HG03442 (cell line): Measurements from ENCODE around the gene ADAMTS13.
"Not testable (repeated sequence)": the region's sequence is repeated elsewhere in the genome, so short reads cannot be mapped to it uniquely, and the experiment has no call there.

ENCODE experiments used
- ATAC-seq: cut with Tn5 transposase; IDR thresholded peaks from one replicate; pipeline ENCODE4 v1.9.1; 2021; ENCODE audit warnings: mild to moderate bottlenecking, moderate library complexity; ENCODE audit not compliant: unreplicated experiment

ADAMTS13 gene

DNA sequence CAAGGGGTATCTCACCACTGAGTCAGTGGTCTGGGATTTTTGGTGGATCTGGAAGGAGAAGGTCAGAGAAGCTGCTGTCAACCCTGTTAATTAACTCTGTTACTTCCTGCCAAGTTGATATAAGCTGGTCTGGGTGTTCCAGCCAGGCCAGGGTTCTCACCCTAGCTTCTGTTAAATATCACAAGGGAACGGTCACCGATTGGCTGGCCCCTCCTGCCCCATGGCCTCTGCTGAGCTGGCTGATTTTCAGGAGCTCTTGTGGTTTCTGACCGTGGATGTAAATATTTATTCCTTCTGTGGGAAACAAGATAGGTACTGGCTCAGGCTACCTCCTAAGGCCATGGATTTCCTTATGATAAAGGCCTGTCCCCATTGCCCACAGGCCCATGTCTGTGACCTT is 1.0 kb downstream of the ADAMTS13 start:
- ATAC-seq: no peak

DNA sequence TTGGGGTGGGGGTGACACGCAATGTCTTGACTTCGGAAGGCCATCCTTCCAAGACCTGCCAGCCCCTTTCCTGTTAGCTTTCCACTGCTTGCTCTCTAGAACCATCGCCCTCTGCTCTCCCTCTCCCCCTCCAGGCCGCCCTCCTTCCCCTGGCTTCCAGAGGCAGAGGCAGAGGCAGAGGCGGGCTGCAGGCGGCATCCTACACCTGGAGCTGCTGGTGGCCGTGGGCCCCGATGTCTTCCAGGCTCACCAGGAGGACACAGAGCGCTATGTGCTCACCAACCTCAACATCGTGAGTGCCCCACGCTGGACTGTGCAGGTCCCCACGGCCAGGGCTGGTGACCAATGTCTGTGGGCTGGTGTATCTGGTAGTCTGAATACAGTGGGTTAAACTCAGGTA is 2.0 kb downstream of the ADAMTS13 start:
- ATAC-seq: no peak

- ATAC-seq: no peak
Measured at GRCh38 chr9:133425049-133425632, 3.0 kb downstream of the ADAMTS13 start.

DNA sequence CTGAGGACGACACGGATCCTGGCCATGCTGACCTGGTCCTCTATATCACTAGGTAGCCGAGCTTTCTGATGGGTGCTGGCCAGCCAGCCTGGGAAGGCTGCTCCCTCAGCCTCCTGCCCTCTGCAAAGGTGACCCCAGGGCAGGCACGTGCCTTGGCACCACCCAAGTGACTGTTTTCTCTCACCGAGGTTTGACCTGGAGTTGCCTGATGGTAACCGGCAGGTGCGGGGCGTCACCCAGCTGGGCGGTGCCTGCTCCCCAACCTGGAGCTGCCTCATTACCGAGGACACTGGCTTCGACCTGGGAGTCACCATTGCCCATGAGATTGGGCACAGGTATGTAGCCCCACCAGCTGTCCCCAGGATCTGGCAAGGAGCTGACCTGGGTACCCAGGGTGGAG is 3.8 kb downstream of the ADAMTS13 start:
- ATAC-seq: no peak

- ATAC-seq: no peak
Measured at GRCh38 chr9:133427658-133428348, 5.6 kb downstream of the ADAMTS13 start.

GRCh38 chr9:133428617-133429101 is 6.5 kb downstream of the ADAMTS13 start:
- no peak for ATAC-seq

DNA sequence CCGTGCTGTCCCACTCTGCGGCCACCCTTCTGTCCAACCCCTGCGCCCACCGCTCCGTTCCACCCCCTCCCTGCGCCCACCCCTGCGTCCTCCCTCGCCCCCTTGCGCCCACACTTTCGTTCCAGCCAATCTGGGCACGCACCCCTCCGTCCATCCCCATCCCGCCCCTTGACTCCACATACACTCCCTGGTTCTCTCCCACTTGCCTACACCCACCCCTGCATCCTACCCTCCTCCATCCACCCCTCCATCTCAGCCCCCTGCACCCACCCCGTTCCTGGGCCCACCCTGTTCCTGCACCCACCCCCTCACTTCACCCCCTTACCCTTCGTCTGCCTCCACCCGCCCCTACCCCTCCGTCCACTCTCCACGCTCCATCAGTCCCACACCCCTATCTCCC is 7.0 kb downstream of the ADAMTS13 start:
- ATAC-seq: no peak

DNA sequence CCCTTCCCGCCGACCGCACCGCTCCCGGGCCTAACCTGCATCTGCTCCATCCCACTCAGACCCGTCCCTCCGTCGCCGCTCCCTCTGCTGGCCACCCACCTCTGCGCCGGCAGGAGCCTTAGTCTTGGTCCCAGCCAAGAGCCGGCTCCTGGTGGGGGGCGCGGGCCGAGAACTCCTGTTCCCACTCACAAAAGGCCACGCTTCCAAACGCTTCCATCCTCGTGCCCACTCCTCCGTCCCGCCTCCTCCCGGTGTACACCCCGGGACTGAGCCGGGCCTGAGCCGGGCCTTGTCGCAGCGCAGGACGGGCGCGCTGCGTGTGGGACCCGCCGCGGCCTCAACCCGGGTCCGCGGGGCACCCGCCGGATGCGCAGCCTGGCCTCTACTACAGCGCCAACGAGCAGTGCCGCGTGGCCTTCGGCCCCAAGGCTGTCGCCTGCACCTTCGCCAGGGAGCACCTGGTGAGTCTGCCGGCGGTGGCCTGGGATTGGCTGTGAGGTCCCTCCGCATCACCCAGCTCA is 7.5 kb downstream of the ADAMTS13 start:
- no peak for ATAC-seq

GRCh38 chr9:133430244-133430643 is 8.1 kb downstream of the ADAMTS13 start:
- ATAC-seq: no peak

DNA sequence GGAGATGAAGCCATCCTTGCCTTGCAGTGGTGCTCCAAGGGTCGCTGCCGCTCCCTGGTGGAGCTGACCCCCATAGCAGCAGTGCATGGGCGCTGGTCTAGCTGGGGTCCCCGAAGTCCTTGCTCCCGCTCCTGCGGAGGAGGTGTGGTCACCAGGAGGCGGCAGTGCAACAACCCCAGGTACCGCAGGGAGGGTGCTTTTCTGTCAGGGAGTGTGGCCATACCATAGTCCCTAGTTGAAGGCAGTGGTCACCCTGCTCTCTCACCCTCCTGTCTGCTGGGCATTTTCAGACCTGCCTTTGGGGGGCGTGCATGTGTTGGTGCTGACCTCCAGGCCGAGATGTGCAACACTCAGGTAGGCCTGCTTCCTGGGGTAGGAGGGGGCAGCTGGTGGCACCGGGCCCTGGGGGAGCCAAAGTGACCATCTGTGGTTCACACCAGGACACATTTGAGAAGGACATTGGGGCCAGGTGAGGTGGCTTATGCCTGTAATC is 11.2 kb downstream of the ADAMTS13 start:
- no peak for ATAC-seq

DNA sequence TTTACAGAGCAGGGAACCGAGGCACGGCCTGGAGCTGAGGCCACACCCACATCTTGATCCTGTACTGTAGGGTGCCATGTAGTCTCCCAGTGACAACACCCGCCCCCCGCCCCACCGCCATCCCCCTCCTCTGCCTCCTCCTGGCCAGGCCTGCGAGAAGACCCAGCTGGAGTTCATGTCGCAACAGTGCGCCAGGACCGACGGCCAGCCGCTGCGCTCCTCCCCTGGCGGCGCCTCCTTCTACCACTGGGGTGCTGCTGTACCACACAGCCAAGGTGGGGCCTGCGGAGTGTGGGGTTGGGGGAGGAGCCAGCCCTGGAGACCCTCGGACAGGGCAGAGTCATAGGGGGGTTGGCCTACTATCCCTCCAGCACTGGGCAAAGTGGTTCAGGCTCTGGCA is 14.5 kb downstream of the ADAMTS13 start:
- ATAC-seq: no peak

GRCh38 chr9:133437753-133438531 is 15.8 kb downstream of the ADAMTS13 start:
- ATAC-seq: no peak

- no peak for ATAC-seq
Measured at GRCh38 chr9:133439337-133439736, 17.2 kb downstream of the ADAMTS13 start.

- no peak for ATAC-seq
Measured at GRCh38 chr9:133440874-133441273, 18.7 kb downstream of the ADAMTS13 start.

GRCh38 chr9:133441571-133441970 is 19.4 kb downstream of the ADAMTS13 start:
- ATAC-seq: no peak

DNA sequence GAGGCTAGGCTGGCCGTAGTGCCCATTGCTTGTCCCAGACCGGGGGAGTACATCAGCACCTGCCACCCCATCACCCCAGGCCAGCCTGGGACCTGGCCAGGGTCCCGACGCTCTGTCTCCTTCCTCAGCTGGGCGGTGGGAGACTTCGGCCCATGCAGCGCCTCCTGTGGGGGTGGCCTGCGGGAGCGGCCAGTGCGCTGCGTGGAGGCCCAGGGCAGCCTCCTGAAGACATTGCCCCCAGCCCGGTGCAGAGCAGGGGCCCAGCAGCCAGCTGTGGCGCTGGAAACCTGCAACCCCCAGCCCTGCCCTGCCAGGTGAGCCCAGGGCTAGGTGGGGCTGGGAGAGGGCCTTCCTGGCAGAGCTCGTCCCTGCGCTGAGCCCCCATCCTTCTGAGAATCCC is 21.1 kb downstream of the ADAMTS13 start:
- no peak for ATAC-seq

- no peak for ATAC-seq
Measured at GRCh38 chr9:133443982-133444381, 21.8 kb downstream of the ADAMTS13 start.

GRCh38 chr9:133445293-133445969 is 23.3 kb downstream of the ADAMTS13 start:
- no peak for ATAC-seq

GRCh38 chr9:133448487-133448972 is 26.4 kb downstream of the ADAMTS13 start:
- ATAC-seq: no peak

- no peak for ATAC-seq
Measured at GRCh38 chr9:133449760-133450159, 27.6 kb downstream of the ADAMTS13 start.

DNA sequence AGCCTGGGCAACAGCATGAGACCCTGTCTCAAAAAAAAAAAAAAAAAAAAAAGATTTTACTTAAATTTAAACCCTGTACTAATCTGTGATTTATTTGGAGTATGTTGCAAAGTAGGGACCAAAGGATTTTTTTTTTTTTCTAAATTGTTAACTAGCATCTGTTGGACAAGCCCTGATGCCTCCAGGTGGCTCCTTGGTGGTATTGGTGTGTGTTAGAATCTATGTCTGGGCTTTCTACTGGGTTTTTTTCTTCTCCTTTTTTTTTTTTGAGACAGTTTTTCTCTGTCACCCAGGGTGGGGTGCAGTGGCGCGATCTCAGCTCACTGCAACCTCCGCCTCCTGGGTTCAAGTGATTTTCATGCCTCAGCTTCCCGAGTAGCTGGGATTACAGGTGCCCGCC is 29.7 kb downstream of the ADAMTS13 start:
- ATAC-seq: not testable (repeated sequence)
